Aorta (tissue), 5 donors: Measurements from ENCODE around the gene HPS1. TPM values are rescaled to one million over a fixed set of nuclear protein-coding genes. Genes with fewer than 3 reads are reported as not detected.

ENCODE experiments used
- ATAC-seq: fragments of 200-7000 bp; cut with Tn5 transposase; one replicate; pipeline ENCODE4 v1.9.1; 2022; ENCODE audit warnings: moderate library complexity; ENCODE audit not compliant: low FRiP score
- DNase-seq, 2 donors: peaks; one replicate each; pipeline ENCODE4 v3.0.0-alpha.2; 2020
- H3K27ac ChIP-seq, 2 donors: one replicate each; pipeline ENCODE4 v1.5.1; 2013; ENCODE audit warnings: low read length in 2 of 2, mild to moderate bottlenecking in 2 of 2, moderate library complexity in 2 of 2, control low read depth in 1 of 2, inconsistent platforms in 1 of 2, low read depth in 1 of 2
- H3K27me3 ChIP-seq, 2 donors: one replicate each; pipeline ENCODE4 v1.6.1; 2013; ENCODE audit warnings: control low read depth in 1 of 2, low read length in 1 of 2, mild to moderate bottlenecking in 1 of 2, moderate library complexity in 1 of 2; ENCODE audit not compliant: insufficient read depth in 2 of 2, control insufficient read depth in 1 of 2
- H3K36me3 ChIP-seq, 2 donors: one replicate each; pipeline ENCODE4 v1.6.1; 2013; ENCODE audit warnings: control low read depth in 1 of 2, low read length in 1 of 2, mild to moderate bottlenecking in 1 of 2; ENCODE audit not compliant: insufficient read depth in 2 of 2, control insufficient read depth in 1 of 2
- H3K4me1 ChIP-seq, 2 donors: one replicate each; pipeline ENCODE4 v1.6.1; 2013; ENCODE audit warnings: low read length in 2 of 2, control low read depth in 1 of 2, mild to moderate bottlenecking in 1 of 2, moderate library complexity in 1 of 2; ENCODE audit not compliant: insufficient read depth in 2 of 2, control insufficient read depth in 1 of 2
- H3K4me3 ChIP-seq, 2 donors: one replicate each; pipeline ENCODE4 v1.5.1; 2013; ENCODE audit warnings: low read length in 2 of 2, control low read depth in 1 of 2, mild to moderate bottlenecking in 1 of 2
- H3K9me3 ChIP-seq: one replicate; pipeline ENCODE4 v1.6.1; 2013; ENCODE audit warnings: mild to moderate bottlenecking, low read length; ENCODE audit not compliant: control insufficient read depth
- WGBS, 2 donors: extraction: QIAGEN DNeasy Blood & Tissue Kit; methylation state at CpG; one replicate each; pipeline ENCODE4 v1.1.7; 2013; 5-methylcytosine and 5-hydroxymethylcytosine counted together
- intact Hi-C, 2 donors: fragments of 100-400 bp; cut with DNase I; formaldehyde crosslinking; loops; one replicate each; pipeline versions ENCODE4 v1.14.2 to v1.15.0; 2022
- polyA plus RNA-seq, 2 donors: library from polyadenylated mRNA; stranded (reverse); fragments of 200-250 nt; gene quantifications; one replicate each; pipeline ENCODE4 v1.2.3, GENCODE V29; 2013
- total RNA-seq, 2 donors: library from RNA; stranded (reverse); fragmentation: NEBNext Ultra II Directional; extraction: Animal tissue kit (Norgen Biotek cat#: 25700); gene quantifications; one replicate each; pipeline ENCODE4 v1.2.1, GENCODE V29; 2021
- donor health status: healthy with polysubstance abuse.
- donor health status: Bipolar disorder and iron deficiency.
- donor health status: DM: no; HTN: no; CAD: no.
- donor health status: DM: no; HTN: no; CAD: no.
- donor health status: DM: yes; HTN: yes; CAD: no.

Gene HPS1
- total and polyA plus RNA-seq, 4 donors, result 40.8 to 75.4 (median 52.4) TPM

DNA sequence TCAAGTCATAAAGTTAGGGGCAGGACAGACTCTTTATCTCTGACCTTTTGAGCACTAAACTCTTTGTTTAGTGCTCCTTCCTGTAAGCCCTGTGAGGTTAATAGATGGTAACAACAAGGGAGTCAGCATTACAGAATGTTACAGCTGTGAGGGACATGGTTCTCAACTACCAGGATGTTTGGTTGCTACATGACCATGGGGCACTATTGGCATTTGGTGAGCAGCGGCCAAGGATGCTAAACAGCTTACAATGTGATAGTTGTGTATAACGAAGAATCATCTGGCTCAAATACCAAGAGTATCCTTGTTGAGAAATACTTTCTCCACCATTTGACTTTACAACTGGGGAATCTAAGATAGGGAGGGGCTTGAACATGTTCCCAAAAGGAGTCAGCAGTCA lies 35.4 kb upstream of the HPS1 start:
- no peak overlapping the region for H3K27ac ChIP-seq
- no peaks in the 10 kb centered on the region for H3K36me3 ChIP-seq
- WGBS, 2 donors, result 95 to 96% methylated on average over 2 of the region's 2 CpGs
- ATAC-seq (no peak), DNase-seq (no peak)
- no peak overlapping the region for H3K4me3 ChIP-seq
- H3K4me1 ChIP-seq, result no peaks in the 10 kb centered on the region
- no peaks in the 10 kb centered on the region for H3K9me3 ChIP-seq
- intact Hi-C loops, result no loop called here
- H3K27me3 ChIP-seq, result no peaks in the 10 kb centered on the region

DNA sequence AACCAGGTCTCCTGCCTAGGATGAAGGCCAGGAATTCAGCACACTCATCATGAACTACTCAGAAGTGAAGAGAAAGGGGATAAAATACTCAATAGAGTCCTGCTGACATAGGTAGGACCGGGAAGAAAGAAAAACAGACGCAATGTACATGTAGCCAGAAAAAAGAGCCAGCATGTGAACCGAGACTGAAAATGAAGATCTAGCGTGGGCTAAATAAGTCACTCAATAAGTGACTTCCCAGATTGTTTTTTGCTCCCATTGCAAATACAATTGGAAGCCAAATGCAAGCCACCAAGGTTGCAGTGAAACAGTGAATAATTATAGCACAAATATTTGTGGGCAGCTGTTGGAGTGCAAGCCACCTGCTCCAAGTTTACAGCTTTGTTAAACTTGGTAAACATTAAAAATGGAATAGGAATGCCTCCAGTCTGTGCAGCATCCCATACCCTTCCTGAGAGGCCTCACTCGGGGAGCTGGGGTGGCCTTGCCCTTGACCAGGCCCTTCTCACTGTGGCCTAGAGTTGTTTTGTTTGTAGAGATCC lies 34.7 kb upstream of the HPS1 start:
- Histone ChIP-seq H3K4me1 (no peaks in the 10 kb centered on the region), H3K4me3 (no peak overlapping the region), H3K27ac (no peak overlapping the region), H3K36me3 (no peaks in the 10 kb centered on the region), H3K27me3 (no peaks in the 10 kb centered on the region), H3K9me3 (no peaks in the 10 kb centered on the region)
- ATAC-seq (no peak), DNase-seq (no peak)
- intact Hi-C loops, result no loop called here
- WGBS, 2 donors, result 85 to 86% methylated on average over 5 of the region's 5 CpGs

DNA sequence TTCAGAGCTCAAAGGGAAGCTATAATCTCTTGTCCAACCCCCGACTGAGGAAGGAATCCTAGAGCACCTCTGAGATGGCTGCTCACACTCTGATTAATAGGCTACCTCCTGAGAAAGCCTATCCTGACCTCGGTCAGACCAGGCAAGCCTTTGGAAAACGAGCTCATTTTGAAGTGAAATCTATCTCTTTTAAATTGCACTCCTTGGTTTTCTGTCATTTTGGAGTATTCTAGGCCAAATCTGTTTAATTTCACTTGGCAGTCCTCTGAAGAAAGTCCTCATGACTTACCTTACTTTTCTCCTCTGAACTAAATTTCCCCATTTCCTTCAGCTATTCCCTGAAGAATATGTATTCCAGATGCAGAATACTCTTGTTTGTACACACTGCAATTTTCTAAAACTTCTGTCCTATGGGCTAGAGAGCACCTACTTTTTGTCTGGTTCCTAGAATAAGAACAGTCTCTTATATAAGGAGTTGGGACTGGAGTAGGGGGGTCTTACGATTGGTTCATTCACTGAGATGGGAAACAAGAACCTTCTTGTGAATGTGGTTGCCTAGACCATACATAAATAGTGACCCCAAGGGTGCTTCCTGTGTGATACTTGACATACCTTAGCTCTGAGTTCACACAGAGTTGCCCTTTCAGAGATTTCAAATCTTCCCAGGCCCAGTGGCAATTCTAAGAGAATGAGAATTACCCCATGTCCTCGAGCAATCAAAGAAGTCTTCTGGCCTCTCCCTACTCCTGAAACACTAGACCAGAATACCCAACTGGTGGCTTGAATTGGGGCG lies 31.9 kb upstream of the HPS1 start:
- whole genome bisulfite sequencing, 2 donors, result 65 to 69% methylated on average over 6 of the region's 6 CpGs
- H3K27me3 ChIP-seq, result no peaks in the 10 kb centered on the region
- intact Hi-C loops, result no loop called here
- no peak for ATAC-seq
- DNase-seq, result no peak
- no peaks in the 10 kb centered on the region for H3K36me3 ChIP-seq
- H3K4me1 ChIP-seq, result no peaks in the 10 kb centered on the region
- H3K4me3 ChIP-seq, result no peak overlapping the region
- H3K27ac ChIP-seq, result no peak overlapping the region
- H3K9me3 ChIP-seq, result no peaks in the 10 kb centered on the region

DNA sequence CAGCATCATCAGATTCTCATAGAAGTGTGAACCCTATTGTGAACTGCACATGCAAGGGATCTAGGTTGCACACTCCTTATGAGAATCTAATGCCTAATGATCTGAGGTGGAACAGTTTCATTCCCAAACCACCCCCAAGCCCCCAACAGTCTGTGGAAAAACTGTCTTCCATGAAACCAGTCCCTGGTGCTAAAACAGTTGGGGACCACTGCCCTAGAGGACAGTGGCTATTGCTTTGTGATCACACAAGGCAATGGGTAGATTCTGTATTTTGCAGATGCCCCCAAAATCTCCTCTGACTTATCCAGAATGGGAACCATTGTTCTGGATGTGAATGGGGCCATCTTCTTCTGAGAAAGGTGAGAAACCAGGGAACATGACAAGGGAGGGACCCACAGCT lies 31.1 kb upstream of the HPS1 start:
- Histone ChIP-seq H3K4me3 (no peak overlapping the region), H3K27me3 (no peaks in the 10 kb centered on the region), H3K4me1 (no peaks in the 10 kb centered on the region), H3K27ac (no peak overlapping the region), H3K9me3 (no peaks in the 10 kb centered on the region), H3K36me3 (no peaks in the 10 kb centered on the region)
- no peak for DNase-seq
- intact Hi-C loops, result no loop called here
- no peak for ATAC-seq

DNA sequence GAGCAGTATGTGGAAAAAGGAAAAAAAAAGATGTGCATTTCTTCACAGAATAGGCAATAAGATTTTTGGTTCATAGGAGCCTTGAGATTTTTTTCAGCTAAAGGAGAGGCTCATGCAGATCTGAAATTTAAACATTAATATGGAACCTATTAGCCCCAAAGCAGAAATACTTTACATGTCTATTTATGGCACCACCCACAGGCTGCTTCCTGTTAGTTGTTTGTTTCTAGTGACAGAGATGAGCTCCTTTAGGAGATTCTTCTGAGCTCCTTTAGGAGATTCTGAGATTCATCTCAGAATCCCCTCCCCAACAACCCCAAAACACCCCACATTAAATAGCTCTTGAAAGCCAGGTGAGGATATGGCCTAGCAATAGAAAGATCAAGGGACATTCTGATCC lies 27.9 kb upstream of the HPS1 start:
- no peaks in the 10 kb centered on the region for H3K36me3 ChIP-seq
- intact Hi-C loops, result no loop called here
- no peak overlapping the region for H3K27ac ChIP-seq
- no peaks in the 10 kb centered on the region for H3K4me1 ChIP-seq
- no peaks in the 10 kb centered on the region for H3K9me3 ChIP-seq
- ATAC-seq (no peak), DNase-seq (no peak)
- no peaks in the 10 kb centered on the region for H3K27me3 ChIP-seq
- no peak overlapping the region for H3K4me3 ChIP-seq

DNA sequence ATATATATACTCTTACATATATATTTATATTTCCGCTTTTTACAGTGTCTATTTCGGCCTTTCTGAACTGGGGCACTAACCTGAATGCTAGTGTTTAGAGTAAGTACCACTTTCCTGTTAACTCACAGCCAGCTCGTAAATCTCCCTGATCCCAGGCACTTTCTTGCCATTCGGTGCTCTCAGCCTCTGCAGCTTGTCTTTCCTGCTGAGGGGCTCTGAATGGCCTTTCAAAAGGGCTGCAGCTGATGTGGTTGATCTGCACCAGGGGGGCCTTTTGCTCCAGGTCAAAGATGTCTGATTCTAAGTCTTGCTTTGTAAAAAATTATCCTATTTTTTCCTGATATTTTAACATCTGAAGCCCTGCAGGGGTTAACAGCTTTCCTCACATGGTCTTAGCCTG lies 25.5 kb upstream of the HPS1 start:
- no peak for DNase-seq
- intact Hi-C loops, result no loop called here
- no peaks in the 10 kb centered on the region for H3K4me1 ChIP-seq
- ATAC-seq, result no peak
- WGBS, 2 donors, result 67 to 77% methylated on average over 4 of the region's 4 CpGs
- H3K9me3 ChIP-seq, result no peaks in the 10 kb centered on the region
- no peak overlapping the region for H3K4me3 ChIP-seq
- H3K36me3 ChIP-seq, result no peaks in the 10 kb centered on the region
- no peaks in the 10 kb centered on the region for H3K27me3 ChIP-seq
- H3K27ac ChIP-seq, result no peak overlapping the region

DNA sequence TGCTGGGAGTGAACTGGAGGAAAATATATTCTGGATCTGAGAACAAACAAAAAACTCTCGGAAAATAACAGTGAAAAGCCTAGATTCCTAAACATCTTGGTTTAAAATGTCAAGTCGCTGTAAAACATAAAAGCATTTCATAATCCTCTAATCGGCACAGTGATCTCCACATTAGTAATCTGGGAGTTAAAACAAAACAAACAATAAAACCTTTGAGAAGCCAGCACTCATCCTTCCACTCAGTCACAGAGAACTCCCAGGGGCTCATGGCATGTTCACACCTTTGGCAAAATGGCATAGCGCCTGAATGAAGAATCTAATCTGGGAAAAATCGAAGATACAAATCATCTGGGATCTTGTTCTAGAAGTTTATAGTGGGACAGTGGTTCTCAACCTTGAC lies 24.1 kb upstream of the HPS1 start:
- H3K4me1 ChIP-seq, result no peaks in the 10 kb centered on the region
- no peak for ATAC-seq

DNA sequence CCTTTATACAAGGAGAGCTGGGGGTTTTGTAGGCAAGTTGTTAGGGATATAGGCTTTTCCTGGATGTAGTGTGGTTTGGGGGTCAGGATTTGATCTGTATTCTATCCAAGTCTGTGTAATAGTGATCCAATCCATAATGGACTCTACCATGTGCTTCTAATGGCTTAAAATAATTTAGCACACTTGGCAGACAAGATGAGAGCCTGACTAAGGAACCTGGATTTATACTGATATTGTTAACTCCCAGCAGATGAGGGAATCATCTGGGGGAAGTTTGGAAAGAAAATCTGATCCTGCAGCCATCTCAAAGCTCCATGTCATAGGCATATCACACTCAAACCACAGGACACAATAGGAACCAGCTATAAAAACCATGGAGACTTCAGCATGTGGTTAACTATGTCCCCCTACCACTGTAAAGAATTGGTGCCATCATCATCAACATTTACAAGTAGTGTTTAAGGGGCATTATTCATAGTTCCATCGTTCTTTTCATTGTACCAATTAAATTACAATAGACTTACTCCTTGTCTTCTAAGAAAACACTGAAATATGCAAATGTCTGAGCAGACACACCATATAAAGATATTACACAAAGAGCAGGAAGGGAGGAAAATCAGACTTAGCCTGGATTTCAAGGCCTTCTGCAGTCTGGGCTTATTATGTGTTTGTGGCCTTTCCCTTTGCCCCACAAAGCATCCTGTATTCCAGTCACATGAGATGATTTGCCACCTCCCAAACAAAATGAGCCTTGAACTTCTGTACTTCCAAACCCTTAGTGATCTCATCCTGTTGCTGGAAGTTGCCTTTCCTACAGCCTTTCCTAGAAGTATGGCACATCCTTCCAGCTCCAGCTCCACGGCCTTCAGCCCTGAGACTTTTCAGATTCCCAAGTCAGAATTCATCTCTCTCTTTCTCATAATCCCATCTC lies 22.5 kb upstream of the HPS1 start:
- Histone ChIP-seq H3K4me3 (no peak overlapping the region), H3K27me3 (no peaks in the 10 kb centered on the region), H3K4me1 (no peaks in the 10 kb centered on the region), H3K36me3 (no peaks in the 10 kb centered on the region), H3K9me3 (no peaks in the 10 kb centered on the region), H3K27ac (no peak overlapping the region)
- intact Hi-C loops, result loop anchor here (5.0 kb wide), 3 partner anchors 193 to 778 kb away; no protein-coding TSS in a partner anchor
- 85% methylated on average over 2 of the region's 2 CpGs for WGBS, 2 donors
- DNase-seq, result no peak
- no peak for ATAC-seq

More for the DNA sequence above, 24.1 kb upstream of the HPS1 start:
- WGBS, 2 donors, result 81 to 90% methylated on average over 5 of the region's 5 CpGs
- Histone ChIP-seq H3K27me3 (no peaks in the 10 kb centered on the region), H3K36me3 (no peaks in the 10 kb centered on the region), H3K27ac (no peak overlapping the region), H3K9me3 (no peaks in the 10 kb centered on the region), H3K4me3 (no peak overlapping the region)
- intact Hi-C loops, result no loop called here
- DNase-seq, result no peak
